ENCODE data around the gene KANK3.

DNA sequence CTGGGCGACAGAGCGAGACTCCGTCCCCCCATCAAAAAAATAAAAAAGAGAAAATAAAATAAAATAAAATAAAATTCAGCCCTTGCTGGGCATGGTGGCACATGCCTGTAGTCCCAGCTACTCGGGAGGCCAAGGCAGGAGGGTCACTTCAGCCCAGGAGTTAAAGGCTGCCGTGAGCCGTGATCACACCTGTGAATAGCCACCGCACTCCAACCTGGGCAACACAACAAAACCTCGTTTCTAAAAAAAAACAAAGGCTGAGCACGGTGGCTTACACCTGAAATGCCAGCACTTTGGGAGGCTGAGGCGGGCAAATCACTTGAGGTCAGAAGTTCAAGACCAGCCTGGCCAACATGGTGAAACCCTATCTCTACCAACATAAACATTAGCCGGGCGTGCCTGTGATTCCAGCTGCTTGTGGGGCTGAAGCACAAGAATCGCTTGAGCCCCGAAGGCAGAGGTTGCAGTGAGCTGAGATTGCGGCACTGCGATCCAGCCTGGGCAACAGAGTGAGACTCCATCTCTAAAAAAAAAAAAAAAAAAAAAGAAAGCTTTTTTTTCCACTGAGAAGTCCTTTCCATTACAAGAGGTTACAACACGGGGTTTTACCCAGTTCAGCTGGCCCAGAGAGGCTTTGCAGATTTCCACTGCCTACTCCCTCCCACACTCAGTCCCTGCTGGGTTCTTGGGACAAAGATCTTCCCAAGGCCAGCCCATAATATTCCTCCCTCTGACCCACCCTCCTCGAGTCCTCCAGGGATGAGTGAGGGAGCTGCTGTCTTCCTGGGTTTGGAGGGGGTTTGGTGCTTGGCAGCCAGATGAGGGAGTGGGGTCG lies 27.3 kb upstream of the KANK3 start:
- TF ChIP-seq, protein P1, sequence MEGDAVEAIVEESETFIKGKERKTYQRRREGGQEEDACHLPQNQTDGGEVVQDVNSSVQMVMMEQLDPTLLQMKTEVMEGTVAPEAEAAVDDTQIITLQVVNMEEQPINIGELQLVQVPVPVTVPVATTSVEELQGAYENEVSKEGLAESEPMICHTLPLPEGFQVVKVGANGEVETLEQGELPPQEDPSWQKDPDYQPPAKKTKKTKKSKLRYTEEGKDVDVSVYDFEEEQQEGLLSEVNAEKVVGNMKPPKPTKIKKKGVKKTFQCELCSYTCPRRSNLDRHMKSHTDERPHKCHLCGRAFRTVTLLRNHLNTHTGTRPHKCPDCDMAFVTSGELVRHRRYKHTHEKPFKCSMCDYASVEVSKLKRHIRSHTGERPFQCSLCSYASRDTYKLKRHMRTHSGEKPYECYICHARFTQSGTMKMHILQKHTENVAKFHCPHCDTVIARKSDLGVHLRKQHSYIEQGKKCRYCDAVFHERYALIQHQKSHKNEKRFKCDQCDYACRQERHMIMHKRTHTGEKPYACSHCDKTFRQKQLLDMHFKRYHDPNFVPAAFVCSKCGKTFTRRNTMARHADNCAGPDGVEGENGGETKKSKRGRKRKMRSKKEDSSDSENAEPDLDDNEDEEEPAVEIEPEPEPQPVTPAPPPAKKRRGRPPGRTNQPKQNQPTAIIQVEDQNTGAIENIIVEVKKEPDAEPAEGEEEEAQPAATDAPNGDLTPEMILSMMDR (IDR thresholded peaks at IDR 0.05 in 4 of 5, conservative IDR thresholded peaks at IDR 0.05 in 1 of 5), result no peak
- no peak for TF ChIP-seq POLR2A (IDR thresholded peaks at IDR 0.05)
